Neuronal stem cell (in vitro differentiated cells): Measurements from ENCODE around the gene PRKCE.

ENCODE experiments used
- DNase-seq: peaks from one replicate; pipeline ENCODE4 v3.0.0-alpha.2; 2013; ENCODE audit warnings: low spot score
- H2AFZ ChIP-seq: one replicate; pipeline ENCODE4 v1.6.1; 2013; ENCODE audit warnings: mild to moderate bottlenecking, low read length, inconsistent platforms
- H2AK5ac ChIP-seq: 2 replicates; pipeline ENCODE4 v1.6.1; 2013; ENCODE audit warnings: low read depth, mild to moderate bottlenecking, inconsistent platforms, low read length, moderate library complexity, mixed read lengths
- H2BK120ac ChIP-seq: 2 replicates; pipeline ENCODE4 v1.6.1; 2013; ENCODE audit warnings: low read depth, mild to moderate bottlenecking, inconsistent platforms, low read length, moderate library complexity, mixed read lengths
- H2BK12ac ChIP-seq: one replicate; pipeline ENCODE4 v1.6.1; 2013; ENCODE audit warnings: low read length, inconsistent platforms
- H2BK15ac ChIP-seq: 2 replicates; pipeline ENCODE4 v1.6.1; 2013; ENCODE audit warnings: mild to moderate bottlenecking, low read length, inconsistent platforms, mixed read lengths
- H2BK5ac ChIP-seq: one replicate; pipeline ENCODE4 v1.6.1; 2013; ENCODE audit warnings: inconsistent platforms, mild to moderate bottlenecking, low read length, moderate library complexity
- H3K14ac ChIP-seq: one replicate; pipeline ENCODE4 v1.6.1; 2013; ENCODE audit warnings: low read length, inconsistent platforms
- H3K18ac ChIP-seq: 2 replicates; pipeline ENCODE4 v1.6.1; 2013; ENCODE audit warnings: low read length, inconsistent platforms
- H3K23ac ChIP-seq: 2 replicates; pipeline ENCODE4 v1.6.1; 2013; ENCODE audit warnings: low read depth, mild to moderate bottlenecking, mixed read lengths, low read length, inconsistent platforms; ENCODE audit not compliant: poor library complexity
- H3K27ac ChIP-seq: replicated peaks from 3 replicates; pipeline ENCODE4 v1.5.1; 2013; ENCODE audit warnings: low read length, inconsistent platforms
- H3K27me3 ChIP-seq, 3 experiments: 2 replicates each; pipeline ENCODE4 v1.6.1; 2013; ENCODE audit warnings: low read length in 3 of 3, mild to moderate bottlenecking in 2 of 3, inconsistent platforms in 1 of 3, low read depth in 1 of 3, mixed read lengths in 1 of 3, moderate library complexity in 1 of 3; ENCODE audit not compliant: control insufficient read depth in 3 of 3, insufficient read depth in 3 of 3
- H3K36me3 ChIP-seq, 2 donors: replicated peaks in 1 of 2; 2 replicates each; pipeline ENCODE4 v1.6.1; 2013; ENCODE audit warnings: low read length in 2 of 2; ENCODE audit not compliant: control insufficient read depth in 2 of 2, insufficient read depth in 2 of 2
- H3K4ac ChIP-seq: 2 replicates; pipeline ENCODE4 v1.6.1; 2013; ENCODE audit warnings: inconsistent platforms, mild to moderate bottlenecking, low read length, moderate library complexity
- H3K4me1 ChIP-seq, 2 donors: 1 replicate in 1 of 2; 2 replicates in 1 of 2; pipeline ENCODE4 v1.6.1; 2013; ENCODE audit warnings: low read length in 2 of 2, low read depth in 1 of 2; ENCODE audit not compliant: control insufficient read depth in 2 of 2, insufficient read depth in 1 of 2
- H3K4me2 ChIP-seq: one replicate; pipeline ENCODE4 v1.6.1; 2013; ENCODE audit warnings: mild to moderate bottlenecking, low read length, inconsistent platforms; ENCODE audit not compliant: insufficient read depth, poor library complexity, severe bottlenecking
- H3K4me3 ChIP-seq, 2 donors: 2 replicates each; pipeline ENCODE4 v1.5.1; 2013; ENCODE audit warnings: low read length in 2 of 2, mild to moderate bottlenecking in 2 of 2, inconsistent platforms in 1 of 2, moderate library complexity in 1 of 2
- H3K79me1 ChIP-seq: one replicate; pipeline ENCODE4 v1.6.1; 2013; ENCODE audit warnings: low read depth, mild to moderate bottlenecking, inconsistent platforms, low read length, moderate library complexity
- H3K9ac ChIP-seq: one replicate; pipeline ENCODE4 v1.6.1; 2013; ENCODE audit warnings: mild to moderate bottlenecking, low read depth, low read length, inconsistent platforms; ENCODE audit not compliant: poor library complexity
- H3K9me3 ChIP-seq, 2 donors: replicated peaks in 1 of 2; 2 replicates each; pipeline versions ENCODE3 to v1.6.1; 2013; ENCODE audit warnings: low read length in 2 of 2, mild to moderate bottlenecking in 2 of 2, inconsistent platforms in 1 of 2, low read depth in 1 of 2, mixed read lengths in 1 of 2, moderate library complexity in 1 of 2; ENCODE audit not compliant: control insufficient read depth in 2 of 2, insufficient read depth in 1 of 2
- H4K8ac ChIP-seq: one replicate; pipeline ENCODE4 v1.6.1; 2013; ENCODE audit warnings: low read depth, mild to moderate bottlenecking, inconsistent platforms, low read length, moderate library complexity
- H4K91ac ChIP-seq: one replicate; pipeline ENCODE4 v1.6.1; 2013; ENCODE audit warnings: low read length, low read depth, mild to moderate bottlenecking, inconsistent platforms; ENCODE audit not compliant: poor library complexity
- WGBS, 2 donors: extraction: QIAGEN DNeasy Blood & Tissue Kit; methylation state at CpG; one replicate each; pipeline ENCODE4 v1.1.7; 2013; ENCODE audit warnings: missing lambda C conversion rate in 2 of 2, mixed read lengths in 1 of 2; ENCODE audit not compliant: insufficient read length in 2 of 2, insufficient replicate concordance in 1 of 2; ENCODE audit errors: extremely low coverage in 2 of 2; 5-methylcytosine and 5-hydroxymethylcytosine counted together

Gene PRKCE

DNA sequence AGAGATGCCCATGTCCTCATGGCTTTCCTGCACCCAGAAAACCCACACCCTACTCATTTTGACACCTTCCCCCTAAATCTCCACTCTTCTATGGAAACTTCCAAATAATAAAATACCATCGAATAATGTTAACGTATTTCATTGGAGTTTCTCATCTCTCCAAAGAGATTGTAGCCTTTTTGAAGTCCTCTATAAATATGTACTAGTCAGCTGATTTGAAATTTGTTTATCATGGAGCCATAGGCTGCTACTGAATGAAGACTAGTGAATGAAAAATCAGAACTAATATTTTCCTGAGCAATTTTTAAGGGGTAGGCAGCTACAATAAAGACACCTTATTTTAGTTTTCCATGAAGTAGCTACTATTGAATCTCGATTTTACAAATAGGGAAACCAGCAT lies 419.6 kb downstream of the PRKCE start:
- Histone ChIP-seq H2BK120ac (no peak overlapping the region), H3K27me3 (no peaks in the 10 kb centered on the region), H3K79me1 (no peaks in the 10 kb centered on the region), H3K4me3 (no peak overlapping the region), H3K4me2 (no peak overlapping the region), H3K23ac (no peak overlapping the region), H2BK12ac (no peak overlapping the region), H3K9ac (no peak overlapping the region), H3K14ac (no peak overlapping the region), H3K4ac (no peak overlapping the region), H3K4me1 (peaks cover 0 to 12% of the 10 kb centered on the region in 2 donors), H3K18ac (no peak overlapping the region), H2AFZ (no peak overlapping the region), H3K36me3 (no peaks in the 10 kb centered on the region), H2AK5ac (no peak overlapping the region), H2BK5ac (no peak overlapping the region), H4K91ac (no peak overlapping the region), H4K8ac (no peak overlapping the region), H3K9me3 (no peaks in the 10 kb centered on the region), H2BK15ac (no peak overlapping the region), H3K27ac (no peak overlapping the region)
- WGBS, 2 donors = 100% methylated on average over 1 of the region's 3 CpGs; no CpG with 5 or more reads in 1 of the 2 donors
- no peak for DNase-seq

- DNase-seq = no peak
- H2BK120ac ChIP-seq = no peak overlapping the region
- no peak overlapping the region for H2BK15ac ChIP-seq
- H2BK12ac ChIP-seq = no peak overlapping the region
- no CpG with 5 or more reads among the region's 8 CpGs for WGBS, 2 donors
- H3K23ac ChIP-seq = no peak overlapping the region
- no peaks in the 10 kb centered on the region for H3K36me3 ChIP-seq
- no peak overlapping the region for H3K18ac ChIP-seq
- no peak overlapping the region for H3K4me2 ChIP-seq
- no peak overlapping the region for H3K9ac ChIP-seq
- H2AFZ ChIP-seq = no peak overlapping the region
- H2BK5ac ChIP-seq = no peak overlapping the region
- H3K4ac ChIP-seq = no peak overlapping the region
- H3K27me3 ChIP-seq = no peaks in the 10 kb centered on the region
- no peak overlapping the region for H3K4me3 ChIP-seq
- no peak overlapping the region for H4K91ac ChIP-seq
- H4K8ac ChIP-seq = no peak overlapping the region
- peaks cover 0 to 12% of the 10 kb centered on the region in 2 donors for H3K4me1 ChIP-seq
- H3K9me3 ChIP-seq = no peaks in the 10 kb centered on the region
- no peak overlapping the region for H2AK5ac ChIP-seq
- no peaks in the 10 kb centered on the region for H3K79me1 ChIP-seq
- no peak overlapping the region for H3K14ac ChIP-seq
- no peak overlapping the region for H3K27ac ChIP-seq
Observed at GRCh38 chr2:46072101-46072820, 420.8 kb downstream of the PRKCE start.

- H3K4me1 ChIP-seq = peaks cover 0 to 12% of the 10 kb centered on the region in 2 donors
- H3K4me2 ChIP-seq = no peak overlapping the region
- H3K14ac ChIP-seq = no peak overlapping the region
- no peak overlapping the region for H3K4me3 ChIP-seq
- H2AFZ ChIP-seq = no peak overlapping the region
- no CpG with 5 or more reads among the region's 9 CpGs for WGBS, 2 donors
- H3K27ac ChIP-seq = no peak overlapping the region
- no peaks in the 10 kb centered on the region for H3K36me3 ChIP-seq
- no peak overlapping the region for H4K91ac ChIP-seq
- H3K9ac ChIP-seq = no peak overlapping the region
- H4K8ac ChIP-seq = no peak overlapping the region
- H3K4ac ChIP-seq = no peak overlapping the region
- H2BK5ac ChIP-seq = no peak overlapping the region
- no peak overlapping the region for H2BK15ac ChIP-seq
- no peaks in the 10 kb centered on the region for H3K9me3 ChIP-seq
- no peak overlapping the region for H2BK120ac ChIP-seq
- H3K18ac ChIP-seq = peak overlapping the region; percentile 87
- no peak for DNase-seq
- no peaks in the 10 kb centered on the region for H3K79me1 ChIP-seq
- no peak overlapping the region for H2BK12ac ChIP-seq
- H2AK5ac ChIP-seq = no peak overlapping the region
- no peak overlapping the region for H3K23ac ChIP-seq
- no peaks in the 10 kb centered on the region for H3K27me3 ChIP-seq
Observed at GRCh38 chr2:46073540-46074046, 422.1 kb downstream of the PRKCE start.

- no CpG with 5 or more reads among the region's 4 CpGs for WGBS, 2 donors
- peaks cover 0 to 12% of the 10 kb centered on the region in 2 donors for H3K4me1 ChIP-seq
- H2BK15ac ChIP-seq = no peak overlapping the region
- H2AK5ac ChIP-seq = no peak overlapping the region
- H2BK120ac ChIP-seq = no peak overlapping the region
- no peaks in the 10 kb centered on the region for H3K36me3 ChIP-seq
- no peak overlapping the region for H4K91ac ChIP-seq
- H3K4ac ChIP-seq = no peak overlapping the region
- no peaks in the 10 kb centered on the region for H3K27me3 ChIP-seq
- peak overlapping the region; percentile 53 for H3K9ac ChIP-seq
- H3K79me1 ChIP-seq = no peaks in the 10 kb centered on the region
- no peak overlapping the region for H2BK5ac ChIP-seq
- H3K14ac ChIP-seq = no peak overlapping the region
- no peak overlapping the region for H3K27ac ChIP-seq
- no peak overlapping the region for H2BK12ac ChIP-seq
- H3K4me2 ChIP-seq = no peak overlapping the region
- no peak for DNase-seq
- no peak overlapping the region for H3K4me3 ChIP-seq
- H2AFZ ChIP-seq = no peak overlapping the region
- no peak overlapping the region for H3K23ac ChIP-seq
- H4K8ac ChIP-seq = no peak overlapping the region
- no peaks in the 10 kb centered on the region for H3K9me3 ChIP-seq
- H3K18ac ChIP-seq = no peak overlapping the region
Observed at GRCh38 chr2:46074501-46074900, 423.0 kb downstream of the PRKCE start.
